ENCODE data around the gene RRAS2. TPM values are rescaled to one million over a fixed set of nuclear protein-coding genes. Genes with fewer than 3 reads are reported as not detected.

RRAS2 gene
- total and polyA plus RNA-seq, 10 of the 15 experiments (the other 5 are each of a cell fraction or from before 2014, with no cell fraction given): 26.9 to 72.4 (median 45.4) TPM

- TF ChIP-seq, protein P1, sequence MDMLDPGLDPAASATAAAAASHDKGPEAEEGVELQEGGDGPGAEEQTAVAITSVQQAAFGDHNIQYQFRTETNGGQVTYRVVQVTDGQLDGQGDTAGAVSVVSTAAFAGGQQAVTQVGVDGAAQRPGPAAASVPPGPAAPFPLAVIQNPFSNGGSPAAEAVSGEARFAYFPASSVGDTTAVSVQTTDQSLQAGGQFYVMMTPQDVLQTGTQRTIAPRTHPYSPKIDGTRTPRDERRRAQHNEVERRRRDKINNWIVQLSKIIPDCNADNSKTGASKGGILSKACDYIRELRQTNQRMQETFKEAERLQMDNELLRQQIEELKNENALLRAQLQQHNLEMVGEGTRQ (IDR thresholded peaks at IDR 0.05; ENCODE audit: borderline replicate concordance, low read depth, low read length): no peak
- TF ChIP-seq ZNF24 (IDR thresholded peaks at IDR 0.05) (no peak), CEBPB (IDR thresholded peaks at IDR 0.05; ENCODE audit: borderline replicate concordance in 1 of 2, low read depth in 2 of 2, low read length in 2 of 2) (no peak), SIN3A (IDR thresholded peaks at IDR 0.05; ENCODE audit: low read depth, low read length) (no peak), SRF (IDR thresholded peaks at IDR 0.05; ENCODE audit: low read depth in 2 of 2, low read length in 2 of 2) (no peak), CBX3 (IDR thresholded peaks at IDR 0.05; ENCODE audit: borderline replicate concordance, low read depth) (no peak), SREBF2 (IDR thresholded peaks at IDR 0.05; ENCODE audit: low read length) (no peak), KDM1A (IDR thresholded peaks at IDR 0.05; ENCODE audit: borderline replicate concordance) (no peak), ATF3 (IDR thresholded peaks at IDR 0.05; ENCODE audit: borderline replicate concordance, extremely low read depth, low read depth, low read length) (no peak), STAT3 (IDR thresholded peaks at IDR 0.05; ENCODE audit: low read depth, low read length) (no peak), ATF7 (IDR thresholded peaks at IDR 0.05; ENCODE audit: low read depth) (no peak), ZBED1 (IDR thresholded peaks at IDR 0.05; ENCODE audit: borderline replicate concordance) (no peak), POLR2AphosphoS5 (IDR thresholded peaks at IDR 0.05; ENCODE audit: low read length) (no peak), CREB1 (IDR thresholded peaks at IDR 0.05; ENCODE audit: low read depth) (no peak), ZNF384 (IDR thresholded peaks at IDR 0.05; ENCODE audit: borderline replicate concordance, low read depth, low read length) (no peak), ETV6 (conservative IDR thresholded peaks at IDR 0.05 in 1 of 2, IDR thresholded peaks at IDR 0.05 in 1 of 2; ENCODE audit: borderline replicate concordance in 1 of 2, low read depth in 1 of 2) (no peak), CBFB (IDR thresholded peaks at IDR 0.05; ENCODE audit: low read depth) (no peak), NRF1 (conservative IDR thresholded peaks at IDR 0.05; ENCODE audit: low read depth, low read length) (no peak)
Measured at GRCh38 chr11:14237444-14237961, 121.5 kb downstream of the RRAS2 start (continued).
